Measurements from ENCODE around the gene CA12.

Gene CA12

GRCh38 chr15:63374686-63375520 is 6.7 kb downstream of the CA12 start:
- no peak for DNase-seq

- DNase-seq, result no peak
These were observed 7.6 kb downstream of the CA12 start for GRCh38 chr15:63373866-63374548.

GRCh38 chr15:63373330-63373729 is 8.3 kb downstream of the CA12 start:
- no peak for DNase-seq

- no peak for DNase-seq
These were observed 8.9 kb downstream of the CA12 start for GRCh38 chr15:63372753-63373152.

GRCh38 chr15:63372018-63372705 is 9.5 kb downstream of the CA12 start:
- DNase-seq, result no peak

- DNase-seq, result no peak
These were observed 10.2 kb downstream of the CA12 start for GRCh38 chr15:63371297-63371918.

- DNase-seq, result peak; percentile 49
These were observed 10.9 kb downstream of the CA12 start for GRCh38 chr15:63370764-63371163.

GRCh38 chr15:63369781-63370180 is 11.9 kb downstream of the CA12 start:
- no peak for DNase-seq

- DNase-seq, result no peak
These were observed 12.3 kb downstream of the CA12 start for GRCh38 chr15:63369296-63369695.

- no peak for DNase-seq
These were observed 13.1 kb downstream of the CA12 start for GRCh38 chr15:63368503-63368902.

- DNase-seq, result no peak
These were observed 13.7 kb downstream of the CA12 start for GRCh38 chr15:63367900-63368299.

GRCh38 chr15:63367390-63367789 is 14.3 kb downstream of the CA12 start:
- DNase-seq, result no peak

- no peak for DNase-seq
These were observed 15.2 kb downstream of the CA12 start for GRCh38 chr15:63366451-63366850.

GRCh38 chr15:63365273-63365680 is 16.4 kb downstream of the CA12 start:
- no peak for DNase-seq

GRCh38 chr15:63364399-63365272 is 17.0 kb downstream of the CA12 start:
- no peak for DNase-seq

- DNase-seq, result no peak
These were observed 18.4 kb downstream of the CA12 start for GRCh38 chr15:63363292-63363691.

GRCh38 chr15:63362885-63363284 is 18.8 kb downstream of the CA12 start:
- no peak for DNase-seq

- DNase-seq, result no peak
These were observed 19.4 kb downstream of the CA12 start for GRCh38 chr15:63362196-63362595.

- no peak for DNase-seq
These were observed 21.5 kb downstream of the CA12 start for GRCh38 chr15:63360170-63360569.

GRCh38 chr15:63358241-63359029 is 23.2 kb downstream of the CA12 start:
- no peak for DNase-seq

- no peak for DNase-seq
These were observed 23.9 kb downstream of the CA12 start for GRCh38 chr15:63357731-63358130.
